ENCODE data around the gene RTP5. TPM values are rescaled to one million over a fixed set of nuclear protein-coding genes. Genes with fewer than 3 reads are reported as not detected.

The RTP5 gene
- total and polyA plus RNA-seq, 2 donors (not counting 1 experiment from before 2014, with no cell fraction given), result not detected

DNA sequence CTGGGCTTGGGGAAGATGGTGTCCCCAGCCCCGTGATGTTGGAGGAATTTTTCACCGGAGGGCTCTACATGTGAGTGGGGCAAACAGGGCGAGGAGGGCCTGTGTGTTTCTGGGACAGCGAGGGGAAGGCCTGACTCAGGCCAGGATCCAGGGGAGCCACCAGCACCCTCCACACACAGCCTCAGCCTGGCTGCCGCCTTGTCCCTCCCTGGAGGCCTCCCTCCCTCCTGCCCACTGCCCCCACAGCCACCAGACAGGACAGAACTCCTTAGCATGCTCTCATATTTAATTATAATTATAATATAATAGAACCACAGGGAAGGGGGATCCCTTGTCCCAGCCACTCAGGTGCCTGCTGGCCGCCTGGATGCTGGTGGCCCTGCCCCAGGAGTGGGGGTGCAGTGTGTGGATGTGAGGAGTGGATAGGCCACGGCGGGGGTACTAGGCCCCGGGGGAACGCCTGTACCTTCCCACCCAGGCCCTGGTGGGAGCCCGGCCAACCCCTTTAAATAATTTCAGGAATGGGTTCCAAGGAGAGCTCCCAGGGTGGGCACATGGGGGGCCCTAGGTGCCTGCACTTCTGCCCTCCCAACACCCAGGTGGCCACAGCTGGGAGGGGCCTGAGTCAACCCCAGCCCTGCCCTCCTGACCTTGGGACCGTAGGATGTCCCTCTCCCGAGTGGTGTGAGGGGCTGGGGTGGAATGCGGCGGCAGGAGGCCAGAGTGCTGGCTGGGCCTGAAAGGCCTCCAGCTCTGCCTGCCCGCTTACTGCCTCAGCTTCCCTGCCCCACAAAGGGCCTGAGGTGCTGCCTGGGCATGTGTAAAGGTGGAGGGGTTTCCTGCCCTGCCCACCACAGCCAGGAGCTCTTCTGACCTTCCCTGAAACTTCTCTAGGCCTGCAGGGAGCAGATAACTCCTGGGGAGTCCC is 19.6 kb upstream of the RTP5 start:
- no peak overlapping the region for H3K9ac ChIP-seq (ENCODE audit: insufficient read depth, low read length)
- no peak overlapping the region for H3K4me3 ChIP-seq (replicated peaks in 1 of 4; ENCODE audit: control extremely low read depth in 1 of 4, insufficient read depth in 1 of 4, low read depth in 3 of 4, low read length in 4 of 4)
- H3K79me2 ChIP-seq (ENCODE audit: control insufficient read depth, insufficient read depth, low read length), result no peaks in the 10 kb centered on the region
- H3K27me3 ChIP-seq (ENCODE audit: control insufficient read depth, insufficient read depth, low read length), result no peaks in the 10 kb centered on the region
- H3K27ac ChIP-seq (ENCODE audit: insufficient read depth, low read length), result no peak overlapping the region
- no peak overlapping the region for H3K4me2 ChIP-seq (ENCODE audit: extremely low read depth, insufficient read depth, low read length)
- no peak for DNase-seq (ENCODE audit: low read depth in 2 of 2)
- TF ChIP-seq EZH2 (IDR thresholded peaks at IDR 0.05; ENCODE audit: low read length, missing control alignments), result no peak
- TF ChIP-seq CTCF (conservative IDR thresholded peaks at IDR 0.05 in 1 of 2, IDR thresholded peaks at IDR 0.05 in 1 of 2; ENCODE audit: low read depth in 1 of 2, low read length in 2 of 2), result no peak
- H3K4me1 ChIP-seq (ENCODE audit: control insufficient read depth, extremely low read depth, insufficient read depth, low read length), result no peaks in the 10 kb centered on the region
- no peaks in the 10 kb centered on the region for H3K36me3 ChIP-seq (ENCODE audit: control insufficient read depth, insufficient read depth, low read length)
- H3K9me3 ChIP-seq (ENCODE audit: control insufficient read depth, insufficient read depth, low read depth, low read length), result no peaks in the 10 kb centered on the region
- no peaks in the 10 kb centered on the region for H4K20me1 ChIP-seq (ENCODE audit: control insufficient read depth, extremely low read depth, insufficient read depth, low read length)
- H2AFZ ChIP-seq (ENCODE audit: low read length), result no peak overlapping the region

GRCh38 chr2:241850544-241851324 is 18.8 kb upstream of the RTP5 start:
- no peaks in the 10 kb centered on the region for H3K27me3 ChIP-seq (ENCODE audit: control insufficient read depth, insufficient read depth, low read length)
- no peaks in the 10 kb centered on the region for H3K4me1 ChIP-seq (ENCODE audit: control insufficient read depth, extremely low read depth, insufficient read depth, low read length)
- no peak overlapping the region for H2AFZ ChIP-seq (ENCODE audit: low read length)
- H3K79me2 ChIP-seq (ENCODE audit: control insufficient read depth, insufficient read depth, low read length), result no peaks in the 10 kb centered on the region
- no peaks in the 10 kb centered on the region for H3K36me3 ChIP-seq (ENCODE audit: control insufficient read depth, insufficient read depth, low read length)
- no peak overlapping the region for H3K4me2 ChIP-seq (ENCODE audit: extremely low read depth, insufficient read depth, low read length)
- no peak overlapping the region for H3K4me3 ChIP-seq (replicated peaks in 1 of 4; ENCODE audit: control extremely low read depth in 1 of 4, insufficient read depth in 1 of 4, low read depth in 3 of 4, low read length in 4 of 4)
- H4K20me1 ChIP-seq (ENCODE audit: control insufficient read depth, extremely low read depth, insufficient read depth, low read length), result no peaks in the 10 kb centered on the region
- TF ChIP-seq CTCF (conservative IDR thresholded peaks at IDR 0.05 in 1 of 2, IDR thresholded peaks at IDR 0.05 in 1 of 2; ENCODE audit: low read depth in 1 of 2, low read length in 2 of 2) (no peak), EZH2 (IDR thresholded peaks at IDR 0.05; ENCODE audit: low read length, missing control alignments) (no peak)
- DNase-seq (ENCODE audit: low read depth in 2 of 2), result no peak
- H3K9me3 ChIP-seq (ENCODE audit: control insufficient read depth, insufficient read depth, low read depth, low read length), result no peaks in the 10 kb centered on the region
- H3K9ac ChIP-seq (ENCODE audit: insufficient read depth, low read length), result no peak overlapping the region
- no peak overlapping the region for H3K27ac ChIP-seq (ENCODE audit: insufficient read depth, low read length)

Measured in fibroblast of lung (primary cell).